ENCODE data around the gene CHML. TPM values are rescaled to one million over a fixed set of nuclear protein-coding genes. Genes with fewer than 3 reads are reported as not detected.

CHML gene
- total and polyA plus RNA-seq, 7 donors, result 1.6 to 8.0 (median 6.1) TPM

- Histone ChIP-seq H3K36me3 (no peaks in the 10 kb centered on the region), H3K4me1 (peaks cover 0 to 23% (median 12%) of the 10 kb centered on the region in 4 donors), H3K27ac (no peak overlapping the region), H3K27me3 (no peaks in the 10 kb centered on the region), H3K4me3 (no peak overlapping the region), H3K9me3 (no peaks in the 10 kb centered on the region)
- TF ChIP-seq EP300 (IDR thresholded peaks at IDR 0.05) (no peak), CTCF (IDR thresholded peaks at IDR 0.05) (no peak), POLR2A (IDR thresholded peaks at IDR 0.05) (no peak), POLR2AphosphoS5 (IDR thresholded peaks at IDR 0.05) (no peak)
- DNase-seq, result no peak
- 25 to 76% methylated on average over 1 of the region's 1 CpG for WGBS, 2 donors
- intact Hi-C loops (cut with DNase I), result loop anchor here (5.0 to 10.0 kb wide), 3 partner anchors 128 to 1612 kb away; partner anchors contain the start of genes CEP170, EXO1, FH and SDCCAG8
Measured at GRCh38 chr1:241642593-241642944, 2.4 kb upstream of the CHML start.

- 62 to 84% methylated on average over 12 of the region's 12 CpGs for WGBS, 2 donors
- no peak overlapping the region for H3K27ac ChIP-seq
- H3K4me3 ChIP-seq, result no peak overlapping the region
- DNase-seq, result no peak
- H3K4me1 ChIP-seq, result peaks cover 0 to 29% (median 15%) of the 10 kb centered on the region in 4 donors
- TF ChIP-seq POLR2A (IDR thresholded peaks at IDR 0.05) (no peak), CTCF (IDR thresholded peaks at IDR 0.05) (no peak), POLR2AphosphoS5 (IDR thresholded peaks at IDR 0.05) (no peak), EP300 (IDR thresholded peaks at IDR 0.05) (no peak)
- no peaks in the 10 kb centered on the region for H3K27me3 ChIP-seq
- H3K9me3 ChIP-seq, result no peaks in the 10 kb centered on the region
- intact Hi-C loops (cut with DNase I), result loop anchor here (2.0 to 10.0 kb wide), 4 partner anchors 127 to 1613 kb away; partner anchors contain the start of genes CEP170, EXO1, FH and SDCCAG8
- H3K36me3 ChIP-seq, result no peaks in the 10 kb centered on the region
Measured at GRCh38 chr1:241641773-241642592, 1.8 kb upstream of the CHML start.

GRCh38 chr1:241640867-241641622 is 876 bp upstream of the CHML start:
- H3K36me3 ChIP-seq, result no peaks in the 10 kb centered on the region
- DNase-seq, result no peak
- no peaks in the 10 kb centered on the region for H3K9me3 ChIP-seq
- no peaks in the 10 kb centered on the region for H3K27me3 ChIP-seq
- peaks cover 0 to 37% (median 19%) of the 10 kb centered on the region in 4 donors for H3K4me1 ChIP-seq
- peak overlapping the region; percentile 54 to 90 (median 84) for H3K27ac ChIP-seq
- H3K4me3 ChIP-seq, result peak overlapping the region in 3 of 4 donors; percentile 76 to 93 (median 92)
- TF ChIP-seq POLR2AphosphoS5 (IDR thresholded peaks at IDR 0.05) (no peak), EP300 (IDR thresholded peaks at IDR 0.05) (no peak), CTCF (IDR thresholded peaks at IDR 0.05) (no peak), POLR2A (IDR thresholded peaks at IDR 0.05) (no peak)
- WGBS, 2 donors, result 69 to 76% methylated on average over 9 of the region's 9 CpGs
- intact Hi-C loops (cut with DNase I), result loop anchor here (2.0 to 10.0 kb wide), 4 partner anchors 126 to 1614 kb away; partner anchors contain the start of genes CEP170, EXO1, FH and SDCCAG8

GRCh38 chr1:241639623-241640148 is 483 bp downstream of the CHML start:
- intact Hi-C loops (cut with DNase I), result loop anchor here (2.0 to 10.0 kb wide), 4 partner anchors 125 to 1615 kb away; partner anchors contain the start of genes CEP170, EXO1, FH and SDCCAG8
- WGBS, 2 donors, result 1 to 2% methylated on average over 41 to 42 of the region's 42 CpGs
- no peaks in the 10 kb centered on the region for H3K9me3 ChIP-seq
- H3K36me3 ChIP-seq, result peaks cover 0 to 7% (median 0%) of the 10 kb centered on the region in 4 donors
- no peak for TF ChIP-seq CTCF (IDR thresholded peaks at IDR 0.05)
- no peak for TF ChIP-seq EP300 (IDR thresholded peaks at IDR 0.05)
- no peak for TF ChIP-seq POLR2A (IDR thresholded peaks at IDR 0.05)
- no peak for TF ChIP-seq POLR2AphosphoS5 (IDR thresholded peaks at IDR 0.05)
- peaks cover 0 to 37% (median 20%) of the 10 kb centered on the region in 4 donors for H3K4me1 ChIP-seq
- peak overlapping the region; percentile 81 to 90 (median 84) for H3K27ac ChIP-seq
- peak; percentile 70 for DNase-seq
- no peaks in the 10 kb centered on the region for H3K27me3 ChIP-seq
- H3K4me3 ChIP-seq, result peak overlapping the region; percentile 76 to 93 (median 89)

Data from sigmoid colon (tissue), 7 donors.